ENCODE measurements around the gene PDE6D.

Gene PDE6D

GRCh38 chr2:231780909-231781797 is at the start of gene PDE6D:
Gene PDE6D, minus strand, starts transcription at chr2:231781282. Its CDS starts 168 bp downstream, at chr2:231781114.
- peak; percentile 99 for DNase-seq

GRCh38 chr2:231821908-231822307 is 40.8 kb upstream of the PDE6D start:
- no peak for DNase-seq

- DNase-seq = no peak
Observed at GRCh38 chr2:231820786-231821303, 39.8 kb upstream of the PDE6D start.

- no peak for DNase-seq
Observed at GRCh38 chr2:231819447-231820042, 38.5 kb upstream of the PDE6D start.

GRCh38 chr2:231816327-231817026 is 35.4 kb upstream of the PDE6D start:
- DNase-seq = no peak

- no peak for DNase-seq
Observed at GRCh38 chr2:231810905-231811304, 29.8 kb upstream of the PDE6D start.

GRCh38 chr2:231807020-231807419 is 25.9 kb upstream of the PDE6D start:
- no peak for DNase-seq

GRCh38 chr2:231803501-231804138 is 22.5 kb upstream of the PDE6D start:
- DNase-seq = no peak

GRCh38 chr2:231800493-231801091 is 19.5 kb upstream of the PDE6D start:
- DNase-seq = peak; percentile 47

- DNase-seq = peak; percentile 31
Observed at GRCh38 chr2:231795525-231796327, 14.6 kb upstream of the PDE6D start.

GRCh38 chr2:231794383-231794782 is 13.3 kb upstream of the PDE6D start:
- DNase-seq = no peak

GRCh38 chr2:231791107-231791506 is 10.0 kb upstream of the PDE6D start:
- no peak for DNase-seq

GRCh38 chr2:231786917-231787292 is 5.8 kb upstream of the PDE6D start:
- no peak for DNase-seq

GRCh38 chr2:231786177-231786916 is 5.3 kb upstream of the PDE6D start, which contains the start of gene COPS7B:
Gene COPS7B, plus strand, starts transcription at chr2:231786445. Its CDS starts 2,126 bp downstream, at chr2:231788571.
- DNase-seq = peak; percentile 93

GRCh38 chr2:231785822-231786176 is 4.7 kb upstream of the PDE6D start:
- no peak for DNase-seq

GRCh38 chr2:231785413-231785812 is 4.3 kb upstream of the PDE6D start:
- DNase-seq = no peak

GRCh38 chr2:231781798-231782726 is 980 bp upstream of the PDE6D start:
- DNase-seq = peak; percentile 26

GRCh38 chr2:231780123-231780908 is 766 bp downstream of the PDE6D start:
- peak; percentile 47 for DNase-seq

Measured in NCI-H82 (cell line).